WI38 (cell line): ENCODE data around the gene IL10RB.

Experiments used
- H3K4me3 ChIP-seq: 2 replicates; pipeline ENCODE4 v1.5.1; 2011; ENCODE audit warnings: low read depth, mild to moderate bottlenecking, control low read depth, low read length
- CTCF ChIP-seq: IDR thresholded peaks from 2 replicates; pipeline ENCODE4 v1.5.1; 2012; ENCODE audit warnings: low read depth, mild to moderate bottlenecking, control low read depth, low read length

The IL10RB gene

GRCh38 chr21:33305344-33305671, 39.1 kb downstream of the IL10RB start:
- no peak overlapping the region for H3K4me3 ChIP-seq
- no peak for TF ChIP-seq CTCF

- H3K4me3 ChIP-seq: no peak overlapping the region
- TF ChIP-seq CTCF: no peak
Observed at GRCh38 chr21:33305938-33306337, 39.8 kb downstream of the IL10RB start.

GRCh38 chr21:33308586-33309490, 42.7 kb downstream of the IL10RB start:
- no peak overlapping the region for H3K4me3 ChIP-seq
- no peak for TF ChIP-seq CTCF

- no peak for TF ChIP-seq CTCF
- H3K4me3 ChIP-seq: no peak overlapping the region
Observed at GRCh38 chr21:33309778-33310177, 43.6 kb downstream of the IL10RB start.

- no peak overlapping the region for H3K4me3 ChIP-seq
- TF ChIP-seq CTCF: no peak
Observed at GRCh38 chr21:33312121-33312520, 46.0 kb downstream of the IL10RB start.

GRCh38 chr21:33313183-33313582, 47.0 kb downstream of the IL10RB start:
- no peak overlapping the region for H3K4me3 ChIP-seq
- no peak for TF ChIP-seq CTCF

GRCh38 chr21:33313611-33314010, 47.4 kb downstream of the IL10RB start:
- TF ChIP-seq CTCF: no peak
- H3K4me3 ChIP-seq: no peak overlapping the region
